ENCODE results near the gene TLE2. TPM values are rescaled to one million over a fixed set of nuclear protein-coding genes. Genes with fewer than 3 reads are reported as not detected.
A peak's percentile ranks its signal among the peaks of the same experiment; 100 is the strongest.
"Not testable (repeated sequence)": the region's sequence is repeated elsewhere in the genome, so short reads cannot be mapped to it uniquely, and the experiment has no call there.

Gene TLE2
- total RNA-seq, 2 donors from 2014 or later: 34.5 to 45.2 TPM

- intact Hi-C loops (cut with DNase I): loop anchor here (10.0 kb wide), 1 partner anchor 66 kb away; no protein-coding TSS in a partner anchor
- peak; percentile 77 to 88 (median 86) for DNase-seq
These were observed 60.0 kb downstream of the TLE2 start for GRCh38 chr19:2969104-2969504.

GRCh38 chr19:2967972-2968371 lies 61.1 kb downstream of the TLE2 start:
- Histone ChIP-seq H3K4me3 (no peak overlapping the region), H3K27ac (peak overlapping the region in 1 of 4 donors; percentile 86), H3K4me1 (peaks cover 26% of the 10 kb centered on the region), H3K9me3 (no peaks in the 10 kb centered on the region), H3K27me3 (no peaks in the 10 kb centered on the region), H3K36me3 (replicated peaks in 1 of 2; ENCODE audit: insufficient read depth in 1 of 2, low read depth in 2 of 2) (no peaks in the 10 kb centered on the region)
- WGBS, 2 donors: 78 to 81% methylated on average over 8 of the region's 8 CpGs
- ATAC-seq (no peak), DNase-seq (no peak)
- no peak for TF ChIP-seq POLR2A (IDR thresholded peaks at IDR 0.05)
- no peak for TF ChIP-seq CTCF (IDR thresholded peaks at IDR 0.05)
- intact Hi-C loops (cut with DNase I): loop anchor here (10.0 kb wide), 1 partner anchor 67 kb away; no protein-coding TSS in a partner anchor

More at GRCh38 chr19:2969104-2969504, 60.0 kb downstream of the TLE2 start:
- Histone ChIP-seq H3K36me3 (replicated peaks in 1 of 2; ENCODE audit: insufficient read depth in 1 of 2, low read depth in 2 of 2) (no peaks in the 10 kb centered on the region), H3K4me1 (peaks cover 26% of the 10 kb centered on the region), H3K27ac (peak overlapping the region; percentile 60 to 86 (median 80)), H3K27me3 (no peaks in the 10 kb centered on the region), H3K4me3 (no peak overlapping the region), H3K9me3 (no peaks in the 10 kb centered on the region)
- 0 to 6% methylated on average over 4 to 5 of the region's 5 CpGs for WGBS, 2 donors
- TF ChIP-seq POLR2A (IDR thresholded peaks at IDR 0.05): peak in 2 of 3 donors; percentile 34 to 36
- no peak for TF ChIP-seq CTCF (IDR thresholded peaks at IDR 0.05)
- peak; percentile 86 for ATAC-seq

GRCh38 chr19:2964874-2965273 lies 64.2 kb downstream of the TLE2 start:
- TF ChIP-seq POLR2A (IDR thresholded peaks at IDR 0.05): no peak
- no peak for TF ChIP-seq CTCF (IDR thresholded peaks at IDR 0.05)
- peaks cover 26% of the 10 kb centered on the region for H3K4me1 ChIP-seq
- H3K27ac ChIP-seq: no peak overlapping the region
- DNase-seq (no peak), ATAC-seq (no peak)
- H3K36me3 ChIP-seq (replicated peaks in 1 of 2; ENCODE audit: insufficient read depth in 1 of 2, low read depth in 2 of 2): no peaks in the 10 kb centered on the region
- no peaks in the 10 kb centered on the region for H3K27me3 ChIP-seq
- no peaks in the 10 kb centered on the region for H3K9me3 ChIP-seq
- intact Hi-C loops (cut with DNase I): loop anchor here (5.0 to 10.0 kb wide), 2 partner anchors 70 to 142 kb away; no protein-coding TSS in a partner anchor
- no peak overlapping the region for H3K4me3 ChIP-seq
- WGBS, 2 donors: 90 to 92% methylated on average over 5 of the region's 5 CpGs

GRCh38 chr19:2963631-2964030 lies 65.4 kb downstream of the TLE2 start:
- not testable (repeated sequence) for H3K36me3 ChIP-seq (replicated peaks in 1 of 2; ENCODE audit: insufficient read depth in 1 of 2, low read depth in 2 of 2); H3K9me3 ChIP-seq; DNase-seq; H3K27me3 ChIP-seq; ATAC-seq; H3K4me3 ChIP-seq; H3K27ac ChIP-seq
- 67 to 71% methylated on average over 10 to 12 of the region's 12 CpGs for WGBS, 2 donors
- intact Hi-C loops (cut with DNase I): loop anchor here (5.0 to 10.0 kb wide), 2 partner anchors 71 to 144 kb away; no protein-coding TSS in a partner anchor
- H3K4me1 ChIP-seq: peaks cover 14% of the 10 kb centered on the region

- WGBS, 2 donors: 77 to 78% methylated on average over 5 of the region's 5 CpGs
- ATAC-seq: no peak
- Histone ChIP-seq H3K4me3 (no peak overlapping the region), H3K4me1 (peaks cover 8% of the 10 kb centered on the region), H3K27me3 (no peaks in the 10 kb centered on the region), H3K9me3 (no peaks in the 10 kb centered on the region), H3K36me3 (replicated peaks in 1 of 2; ENCODE audit: insufficient read depth in 1 of 2, low read depth in 2 of 2) (no peaks in the 10 kb centered on the region), H3K27ac (no peak overlapping the region)
- intact Hi-C loops (cut with DNase I): loop anchor here (5.0 to 10.0 kb wide), 2 partner anchors 72 to 144 kb away; no protein-coding TSS in a partner anchor
- TF ChIP-seq CTCF (IDR thresholded peaks at IDR 0.05) (no peak), POLR2A (IDR thresholded peaks at IDR 0.05) (no peak)
- DNase-seq: no peak
These were observed 66.0 kb downstream of the TLE2 start for GRCh38 chr19:2963122-2963521.
